Measurements from ENCODE around the gene CLCN7. TPM values are rescaled to one million over a fixed set of nuclear protein-coding genes. Genes with fewer than 3 reads are reported as not detected.

Gene CLCN7
- total RNA-seq, 6 experiments from 2014 or later: 47.5 to 62.6 (median 51.3) TPM

- Mint-ChIP-seq H3K4me1 (ENCODE audit: low read depth) (no peaks in the 10 kb centered on the region), H3K27me3 (ENCODE audit: insufficient read depth) (no peaks in the 10 kb centered on the region; the same call in 1 of the 2 replicates), H3K4me3 (no peak overlapping the region), H3K27ac (no peak overlapping the region), H3K9me3 (no peaks in the 10 kb centered on the region), H3K36me3 (ENCODE audit: low read depth) (no peaks in the 10 kb centered on the region)
- no peak for TF ChIP-seq CTCF (IDR thresholded peaks at IDR 0.05)
- no peak for DNase-seq
These were observed 14.9 kb downstream of the CLCN7 start for GRCh38 chr16:1459967-1460366.

GRCh38 chr16:1458977-1459341 lies 15.9 kb downstream of the CLCN7 start:
- Mint-ChIP-seq H3K9me3 (no peaks in the 10 kb centered on the region), H3K36me3 (ENCODE audit: low read depth) (no peaks in the 10 kb centered on the region), H3K4me1 (ENCODE audit: low read depth) (no peaks in the 10 kb centered on the region), H3K4me3 (no peak overlapping the region), H3K27ac (no peak overlapping the region), H3K27me3 (ENCODE audit: insufficient read depth) (no peaks in the 10 kb centered on the region; the same call in 1 of the 2 replicates)
- DNase-seq: no peak
- no peak for TF ChIP-seq CTCF (IDR thresholded peaks at IDR 0.05)

- no peaks in the 10 kb centered on the region for H3K36me3 Mint-ChIP-seq (ENCODE audit: low read depth)
- TF ChIP-seq CTCF (IDR thresholded peaks at IDR 0.05): no peak
- no peak overlapping the region for H3K27ac Mint-ChIP-seq
- H3K27me3 Mint-ChIP-seq (ENCODE audit: insufficient read depth): no peaks in the 10 kb centered on the region; the same call in 1 of the 2 replicates
- H3K9me3 Mint-ChIP-seq: no peaks in the 10 kb centered on the region
- no peak overlapping the region for H3K4me3 Mint-ChIP-seq
- H3K4me1 Mint-ChIP-seq (ENCODE audit: low read depth): no peaks in the 10 kb centered on the region
- peak; percentile 10 for DNase-seq
These were observed 16.4 kb downstream of the CLCN7 start for GRCh38 chr16:1458336-1458976.

GRCh38 chr16:1457489-1458245 lies 17.2 kb downstream of the CLCN7 start:
- H3K4me3 Mint-ChIP-seq: no peak overlapping the region
- no peaks in the 10 kb centered on the region for H3K9me3 Mint-ChIP-seq
- DNase-seq: no peak
- no peak for TF ChIP-seq CTCF (IDR thresholded peaks at IDR 0.05)
- no peaks in the 10 kb centered on the region for H3K36me3 Mint-ChIP-seq (ENCODE audit: low read depth)
- H3K4me1 Mint-ChIP-seq (ENCODE audit: low read depth): no peaks in the 10 kb centered on the region
- H3K27ac Mint-ChIP-seq: no peak overlapping the region
- no peaks in the 10 kb centered on the region; the same call in 1 of the 2 replicates for H3K27me3 Mint-ChIP-seq (ENCODE audit: insufficient read depth)

GRCh38 chr16:1456951-1457350 lies 17.9 kb downstream of the CLCN7 start:
- H3K4me3 Mint-ChIP-seq: no peak overlapping the region
- H3K9me3 Mint-ChIP-seq: no peaks in the 10 kb centered on the region
- DNase-seq: no peak
- H3K4me1 Mint-ChIP-seq (ENCODE audit: low read depth): no peaks in the 10 kb centered on the region
- H3K27me3 Mint-ChIP-seq (ENCODE audit: insufficient read depth): no peaks in the 10 kb centered on the region; the same call in 1 of the 2 replicates
- TF ChIP-seq CTCF (IDR thresholded peaks at IDR 0.05): no peak
- H3K36me3 Mint-ChIP-seq (ENCODE audit: low read depth): no peaks in the 10 kb centered on the region
- H3K27ac Mint-ChIP-seq: no peak overlapping the region

Data from HFFc6 (cell line).